Measurements from ENCODE around the gene WDR46.

WDR46 gene

GRCh38 chr6:33254591-33254990 is 34.4 kb downstream of the WDR46 start:
- peaks cover 47% of the 10 kb centered on the region for H3K36me3 Mint-ChIP-seq (ENCODE audit: low read depth)
- no peak for TF ChIP-seq CTCF (IDR thresholded peaks at IDR 0.05; ENCODE audit: unreplicated experiment in 3 of 3)
- no peak overlapping the region for H3K4me3 Mint-ChIP-seq
- no peak overlapping the region for H3K27ac Mint-ChIP-seq
- H3K4me1 Mint-ChIP-seq, result peaks cover 17% of the 10 kb centered on the region
- H3K9me3 Mint-ChIP-seq, result no peaks in the 10 kb centered on the region
- no peaks in the 10 kb centered on the region for H3K27me3 Mint-ChIP-seq (ENCODE audit: low read depth)

- H3K27me3 Mint-ChIP-seq (ENCODE audit: low read depth), result no peaks in the 10 kb centered on the region
- H3K27ac Mint-ChIP-seq, result no peak overlapping the region
- no peaks in the 10 kb centered on the region for H3K9me3 Mint-ChIP-seq
- TF ChIP-seq CTCF (IDR thresholded peaks at IDR 0.05; ENCODE audit: unreplicated experiment in 3 of 3), result no peak
- H3K4me3 Mint-ChIP-seq, result no peak overlapping the region
- H3K36me3 Mint-ChIP-seq (ENCODE audit: low read depth), result peaks cover 37% of the 10 kb centered on the region
- peaks cover 24% of the 10 kb centered on the region for H3K4me1 Mint-ChIP-seq
These were observed 36.3 kb downstream of the WDR46 start for GRCh38 chr6:33252759-33253158.

GRCh38 chr6:33251395-33252012 is 37.5 kb downstream of the WDR46 start:
- no peak overlapping the region for H3K27ac Mint-ChIP-seq
- H3K4me3 Mint-ChIP-seq, result peak overlapping the region; percentile 33 to 73 (median 67)
- peaks cover 4% of the 10 kb centered on the region for H3K27me3 Mint-ChIP-seq (ENCODE audit: low read depth)
- no peaks in the 10 kb centered on the region for H3K9me3 Mint-ChIP-seq
- no peak for TF ChIP-seq CTCF (IDR thresholded peaks at IDR 0.05; ENCODE audit: unreplicated experiment in 3 of 3)
- H3K4me1 Mint-ChIP-seq, result peaks cover 24% of the 10 kb centered on the region
- H3K36me3 Mint-ChIP-seq (ENCODE audit: low read depth), result peaks cover 31% of the 10 kb centered on the region

- TF ChIP-seq CTCF (IDR thresholded peaks at IDR 0.05; ENCODE audit: unreplicated experiment in 3 of 3), result no peak
- H3K9me3 Mint-ChIP-seq, result no peaks in the 10 kb centered on the region
- H3K27ac Mint-ChIP-seq, result no peak overlapping the region
- H3K36me3 Mint-ChIP-seq (ENCODE audit: low read depth), result peaks cover 27% of the 10 kb centered on the region
- peaks cover 24% of the 10 kb centered on the region for H3K4me1 Mint-ChIP-seq
- peak overlapping the region; percentile 88 to 94 (median 91) for H3K4me3 Mint-ChIP-seq
- peaks cover 12% of the 10 kb centered on the region for H3K27me3 Mint-ChIP-seq (ENCODE audit: low read depth)
These were observed 38.3 kb downstream of the WDR46 start for GRCh38 chr6:33250731-33251130.

GRCh38 chr6:33249732-33250630 is 39.1 kb downstream of the WDR46 start:
- Mint-ChIP-seq H3K4me1 (peaks cover 24% of the 10 kb centered on the region), H3K4me3 (peak overlapping the region; percentile 88 to 94 (median 91)), H3K36me3 (ENCODE audit: low read depth) (peaks cover 25% of the 10 kb centered on the region), H3K27me3 (ENCODE audit: low read depth) (peaks cover 12% of the 10 kb centered on the region), H3K27ac (peak overlapping the region in 2 of 3 experiments; percentile 78 to 92), H3K9me3 (no peaks in the 10 kb centered on the region)
- no peak for TF ChIP-seq CTCF (IDR thresholded peaks at IDR 0.05; ENCODE audit: unreplicated experiment in 3 of 3)
